ENCODE data around the gene ANO10. TPM values are rescaled to one million over a fixed set of nuclear protein-coding genes. Genes with fewer than 3 reads are reported as not detected.

ANO10 gene
- total RNA-seq, 4 donors from 2014 or later: 20.9 to 70.5 (median 48.0) TPM

DNA sequence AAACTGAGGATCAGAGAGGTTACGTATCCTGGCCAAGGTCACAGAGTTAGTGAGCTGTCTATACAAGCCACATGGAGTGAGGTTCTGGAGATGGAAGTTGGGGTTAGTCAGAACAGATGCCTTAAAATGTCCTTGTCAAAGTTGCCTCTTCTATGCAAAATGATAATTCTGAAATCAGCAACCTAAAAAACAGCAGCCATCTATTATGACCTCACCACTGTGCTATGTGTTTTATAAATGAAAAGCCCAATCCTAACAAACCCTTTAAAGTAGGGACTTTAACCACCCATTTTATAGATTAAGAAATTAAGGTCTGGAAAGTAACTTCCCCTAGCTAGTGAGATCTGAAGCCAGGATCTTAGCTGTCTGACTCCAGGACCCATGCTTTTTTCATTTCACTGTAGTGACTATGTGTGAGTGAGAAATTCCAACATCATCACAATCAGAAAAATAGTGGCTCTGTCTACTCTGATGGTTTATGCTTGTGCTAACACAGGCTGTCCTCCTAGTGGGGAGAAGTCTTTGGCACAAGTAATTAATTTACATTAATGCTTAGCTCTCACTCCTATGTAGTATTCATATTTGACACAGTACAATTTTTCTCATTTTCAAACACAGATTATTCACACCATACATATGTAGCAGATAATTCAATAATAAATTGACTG is 143.6 kb downstream of the ANO10 start:
- TF ChIP-seq, protein P1, sequence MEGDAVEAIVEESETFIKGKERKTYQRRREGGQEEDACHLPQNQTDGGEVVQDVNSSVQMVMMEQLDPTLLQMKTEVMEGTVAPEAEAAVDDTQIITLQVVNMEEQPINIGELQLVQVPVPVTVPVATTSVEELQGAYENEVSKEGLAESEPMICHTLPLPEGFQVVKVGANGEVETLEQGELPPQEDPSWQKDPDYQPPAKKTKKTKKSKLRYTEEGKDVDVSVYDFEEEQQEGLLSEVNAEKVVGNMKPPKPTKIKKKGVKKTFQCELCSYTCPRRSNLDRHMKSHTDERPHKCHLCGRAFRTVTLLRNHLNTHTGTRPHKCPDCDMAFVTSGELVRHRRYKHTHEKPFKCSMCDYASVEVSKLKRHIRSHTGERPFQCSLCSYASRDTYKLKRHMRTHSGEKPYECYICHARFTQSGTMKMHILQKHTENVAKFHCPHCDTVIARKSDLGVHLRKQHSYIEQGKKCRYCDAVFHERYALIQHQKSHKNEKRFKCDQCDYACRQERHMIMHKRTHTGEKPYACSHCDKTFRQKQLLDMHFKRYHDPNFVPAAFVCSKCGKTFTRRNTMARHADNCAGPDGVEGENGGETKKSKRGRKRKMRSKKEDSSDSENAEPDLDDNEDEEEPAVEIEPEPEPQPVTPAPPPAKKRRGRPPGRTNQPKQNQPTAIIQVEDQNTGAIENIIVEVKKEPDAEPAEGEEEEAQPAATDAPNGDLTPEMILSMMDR (IDR thresholded peaks at IDR 0.05): no peak
- TF ChIP-seq EP300 (IDR thresholded peaks at IDR 0.05; ENCODE audit: low read depth) (no peak), POLR2AphosphoS5 (IDR thresholded peaks at IDR 0.05) (no peak), POLR2A (IDR thresholded peaks at IDR 0.05) (no peak)
- Histone ChIP-seq H3K27me3 (no peaks in the 10 kb centered on the region), H3K36me3 (no peaks in the 10 kb centered on the region), H3K4me3 (no peak overlapping the region), H3K27ac (no peak overlapping the region), H3K4me1 (no peaks in the 10 kb centered on the region), H3K9me3 (no peaks in the 10 kb centered on the region)
- no peak for DNase-seq
- WGBS, 2 donors (ENCODE audit: low coverage in 1 of 2): 90 to 100% methylated on average over 1 of the region's 1 CpG
- in situ Hi-C loops (cut with MboI; ENCODE audit: low pct_ligation_motif_present in 1 of 4, low pct_unique_long_range_greater_than_20kb in 1 of 4, low sequenced_read_pairs in 3 of 4): no loop called here
- intact Hi-C loops (cut with DNase I; ENCODE audit: low total_unique reads): no loop called here

- intact Hi-C loops (cut with DNase I; ENCODE audit: low total_unique reads): loop anchor here (1.0 kb wide), 1 partner anchor 24 kb away; no protein-coding TSS in a partner anchor
- no peak for TF ChIP-seq POLR2AphosphoS5 (IDR thresholded peaks at IDR 0.05)
- TF ChIP-seq POLR2A (IDR thresholded peaks at IDR 0.05): no peak
- TF ChIP-seq EP300 (IDR thresholded peaks at IDR 0.05; ENCODE audit: low read depth): no peak
- TF ChIP-seq, protein P1 (IDR thresholded peaks at IDR 0.05): no peak
- Histone ChIP-seq H3K4me1 (no peaks in the 10 kb centered on the region), H3K9me3 (no peaks in the 10 kb centered on the region), H3K27me3 (no peaks in the 10 kb centered on the region), H3K36me3 (no peaks in the 10 kb centered on the region), H3K27ac (no peak overlapping the region), H3K4me3 (no peak overlapping the region)
- 83 to 100% methylated on average over 1 to 6 of the region's 6 CpGs for WGBS, 2 donors (ENCODE audit: low coverage in 1 of 2)
- peak; percentile 13 for DNase-seq
- in situ Hi-C loops (cut with MboI; ENCODE audit: low pct_ligation_motif_present in 1 of 4, low pct_unique_long_range_greater_than_20kb in 1 of 4, low sequenced_read_pairs in 3 of 4): no loop called here
Observed at GRCh38 chr3:43477600-43477999, 144.2 kb downstream of the ANO10 start.

DNA sequence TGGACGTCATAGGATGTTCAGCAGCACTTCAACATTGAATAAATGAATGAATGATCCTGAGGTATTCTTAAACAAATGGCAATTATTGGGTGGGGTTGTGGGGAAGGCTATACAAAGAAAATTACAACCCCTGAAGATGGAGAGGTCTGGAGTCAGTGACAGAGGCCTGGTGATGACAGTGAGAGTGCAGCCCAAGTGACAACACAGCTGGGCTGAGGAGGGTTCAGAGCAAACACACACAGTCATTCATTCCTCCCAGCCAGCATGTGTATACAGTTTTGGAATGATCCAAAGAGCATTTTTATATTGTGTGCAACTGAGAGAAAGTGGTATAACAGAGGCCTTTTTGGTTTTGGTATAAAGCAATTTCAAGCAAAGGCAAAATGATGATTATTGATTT is 148.1 kb downstream of the ANO10 start:
- TF ChIP-seq POLR2AphosphoS5 (IDR thresholded peaks at IDR 0.05): no peak
- TF ChIP-seq, protein P1 (IDR thresholded peaks at IDR 0.05): no peak
- TF ChIP-seq EP300 (IDR thresholded peaks at IDR 0.05; ENCODE audit: low read depth): no peak
- TF ChIP-seq POLR2A (IDR thresholded peaks at IDR 0.05): no peak
- intact Hi-C loops (cut with DNase I; ENCODE audit: low total_unique reads): no loop called here
- Histone ChIP-seq H3K4me1 (no peaks in the 10 kb centered on the region), H3K27ac (no peak overlapping the region), H3K27me3 (no peaks in the 10 kb centered on the region), H3K9me3 (no peaks in the 10 kb centered on the region), H3K4me3 (no peak overlapping the region), H3K36me3 (no peaks in the 10 kb centered on the region)
- DNase-seq: no peak
- WGBS, 2 donors (ENCODE audit: low coverage in 1 of 2): 80 to 88% methylated on average over 1 of the region's 1 CpG
- in situ Hi-C loops (cut with MboI; ENCODE audit: low pct_ligation_motif_present in 1 of 4, low pct_unique_long_range_greater_than_20kb in 1 of 4, low sequenced_read_pairs in 3 of 4): no loop called here

GRCh38 chr3:43473244-43473643 is 148.6 kb downstream of the ANO10 start:
- Histone ChIP-seq H3K4me1 (no peaks in the 10 kb centered on the region), H3K27ac (no peak overlapping the region), H3K27me3 (no peaks in the 10 kb centered on the region), H3K9me3 (no peaks in the 10 kb centered on the region), H3K4me3 (no peak overlapping the region), H3K36me3 (no peaks in the 10 kb centered on the region)
- in situ Hi-C loops (cut with MboI; ENCODE audit: low pct_ligation_motif_present in 1 of 4, low pct_unique_long_range_greater_than_20kb in 1 of 4, low sequenced_read_pairs in 3 of 4): no loop called here
- intact Hi-C loops (cut with DNase I; ENCODE audit: low total_unique reads): no loop called here
- 93 to 96% methylated on average over 7 to 10 of the region's 10 CpGs for WGBS, 2 donors (ENCODE audit: low coverage in 1 of 2)
- TF ChIP-seq POLR2AphosphoS5 (IDR thresholded peaks at IDR 0.05) (no peak), POLR2A (IDR thresholded peaks at IDR 0.05) (no peak)
- no peak for DNase-seq

DNA sequence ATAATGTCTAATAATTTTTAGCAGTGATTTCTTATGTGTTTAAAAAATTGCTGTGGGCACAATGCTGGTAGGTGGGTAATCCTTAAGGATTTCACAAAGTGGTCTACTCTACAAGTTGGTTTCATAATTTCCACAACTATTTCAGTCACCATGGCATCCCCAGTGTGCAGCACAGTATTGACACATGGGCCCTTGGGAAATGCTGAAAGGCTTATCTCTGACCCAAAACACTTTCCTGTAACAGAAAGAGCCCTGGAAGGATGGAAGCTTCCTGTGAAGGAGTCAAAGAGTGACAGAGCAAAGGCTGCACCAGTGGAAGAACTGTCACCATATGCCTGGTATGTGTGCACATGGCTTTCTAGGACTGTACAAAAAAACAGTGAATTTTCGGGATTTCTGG is 153.7 kb downstream of the ANO10 start:
- no peaks in the 10 kb centered on the region for H3K27me3 ChIP-seq
- WGBS, 2 donors (ENCODE audit: low coverage in 1 of 2): 55 to 63% methylated on average over 1 of the region's 1 CpG
- no peak for DNase-seq
- intact Hi-C loops (cut with DNase I; ENCODE audit: low total_unique reads): no loop called here
- no peak overlapping the region for H3K4me3 ChIP-seq
- no peaks in the 10 kb centered on the region for H3K4me1 ChIP-seq
- H3K36me3 ChIP-seq: peaks cover 0 to under 1% (median 0%) of the 10 kb centered on the region in 4 donors
- in situ Hi-C loops (cut with MboI; ENCODE audit: low pct_ligation_motif_present in 1 of 4, low pct_unique_long_range_greater_than_20kb in 1 of 4, low sequenced_read_pairs in 3 of 4): no loop called here
- H3K27ac ChIP-seq: no peak overlapping the region
- no peaks in the 10 kb centered on the region for H3K9me3 ChIP-seq
- TF ChIP-seq, protein P1 (IDR thresholded peaks at IDR 0.05): no peak
- TF ChIP-seq EP300 (IDR thresholded peaks at IDR 0.05; ENCODE audit: low read depth) (no peak), POLR2A (IDR thresholded peaks at IDR 0.05) (no peak), POLR2AphosphoS5 (IDR thresholded peaks at IDR 0.05) (no peak)
